Stimulated activated CD4-positive, alpha-beta T cell treated with anti-CD3 and anti-CD28 coated beads, Interleukin-2, amount 100 ng/mL, for 24 hours (primary cell): ENCODE data around the gene TFPI2.

Experiments used
- DNase-seq, 2 donors: peaks; one replicate each; pipeline ENCODE4 v3.0.0-alpha.2; 2020

TFPI2 gene

GRCh38 chr7:93902777-93903423 lies 12.3 kb upstream of the TFPI2 start:
- DNase-seq = no peak

- no peak for DNase-seq
Observed at GRCh38 chr7:93897680-93898079, 7.1 kb upstream of the TFPI2 start.

- DNase-seq = no peak
Observed at GRCh38 chr7:93895859-93896600, 5.5 kb upstream of the TFPI2 start.

GRCh38 chr7:93894966-93895640 lies 4.5 kb upstream of the TFPI2 start:
- DNase-seq = no peak

GRCh38 chr7:93894426-93894825 lies 3.9 kb upstream of the TFPI2 start:
- no peak for DNase-seq

- peak in 1 of 2 donors; percentile 7 for DNase-seq
Observed at GRCh38 chr7:93890041-93890463, 501 bp downstream of the TFPI2 start.

GRCh38 chr7:93889261-93889660 lies 1.3 kb downstream of the TFPI2 start:
- no peak for DNase-seq

- no peak for DNase-seq
Observed at GRCh38 chr7:93884541-93884940, 6.0 kb downstream of the TFPI2 start.

GRCh38 chr7:93883917-93884345 lies 6.6 kb downstream of the TFPI2 start:
- DNase-seq = no peak

- DNase-seq = no peak
Observed at GRCh38 chr7:93883078-93883916, 7.3 kb downstream of the TFPI2 start.

GRCh38 chr7:93882468-93882867 lies 8.1 kb downstream of the TFPI2 start:
- no peak for DNase-seq

- DNase-seq = no peak
Observed at GRCh38 chr7:93879356-93879755, 11.2 kb downstream of the TFPI2 start.

GRCh38 chr7:93877742-93878141 lies 12.8 kb downstream of the TFPI2 start:
- DNase-seq = no peak

GRCh38 chr7:93873998-93874574 lies 16.5 kb downstream of the TFPI2 start:
- no peak for DNase-seq

GRCh38 chr7:93866886-93867285 lies 23.7 kb downstream of the TFPI2 start:
- no peak for DNase-seq

- no peak for DNase-seq
Observed at GRCh38 chr7:93862651-93863050, 27.9 kb downstream of the TFPI2 start.

- DNase-seq = no peak
Observed at GRCh38 chr7:93861325-93861949, 29.1 kb downstream of the TFPI2 start.

- no peak for DNase-seq
Observed at GRCh38 chr7:93860261-93860660, 30.3 kb downstream of the TFPI2 start.

- no peak for DNase-seq
Observed at GRCh38 chr7:93858857-93859256, 31.7 kb downstream of the TFPI2 start.

- no peak for DNase-seq
Observed at GRCh38 chr7:93856323-93856722, 34.2 kb downstream of the TFPI2 start.

- no peak for DNase-seq
Observed at GRCh38 chr7:93855797-93856196, 34.8 kb downstream of the TFPI2 start.

GRCh38 chr7:93854480-93854879 lies 36.1 kb downstream of the TFPI2 start:
- DNase-seq = no peak
